Measurements from ENCODE around the gene FRYL.
A peak's percentile ranks its signal among the peaks of the same experiment; 100 is the strongest.
"Not testable (repeated sequence)": the region's sequence is repeated elsewhere in the genome, so short reads cannot be mapped to it uniquely, and the experiment has no call there.

The FRYL gene

GRCh38 chr4:48779998-48780864 is at the start of gene FRYL:
FRYL (minus strand) TSS chr4:48780279; CDS start chr4:48634410, 145,869 bp downstream.
- peak; percentile 88 for DNase-seq (ENCODE audit: low spot score)

GRCh38 chr4:48827622-48828021 is 47.5 kb upstream of the FRYL start:
- DNase-seq (ENCODE audit: low spot score): no peak

GRCh38 chr4:48821431-48821830 is 41.4 kb upstream of the FRYL start:
- not testable (repeated sequence) for DNase-seq (ENCODE audit: low spot score)

GRCh38 chr4:48816971-48817370 is 36.9 kb upstream of the FRYL start:
- DNase-seq (ENCODE audit: low spot score): no peak

- not testable (repeated sequence) for DNase-seq (ENCODE audit: low spot score)
Observed at GRCh38 chr4:48816297-48816696, 36.2 kb upstream of the FRYL start.

GRCh38 chr4:48815483-48815882 is 35.4 kb upstream of the FRYL start:
- DNase-seq (ENCODE audit: low spot score): no peak

GRCh38 chr4:48813964-48814363 is 33.9 kb upstream of the FRYL start:
- no peak for DNase-seq (ENCODE audit: low spot score)

- DNase-seq (ENCODE audit: low spot score): no peak
Observed at GRCh38 chr4:48812866-48813265, 32.8 kb upstream of the FRYL start.

- DNase-seq (ENCODE audit: low spot score): no peak
Observed at GRCh38 chr4:48804584-48805301, 24.7 kb upstream of the FRYL start.

GRCh38 chr4:48801016-48801715 is 21.1 kb upstream of the FRYL start:
- no peak for DNase-seq (ENCODE audit: low spot score)

GRCh38 chr4:48800155-48800554 is 20.1 kb upstream of the FRYL start:
- DNase-seq (ENCODE audit: low spot score): not testable (repeated sequence)

GRCh38 chr4:48799157-48799556 is 19.1 kb upstream of the FRYL start:
- no peak for DNase-seq (ENCODE audit: low spot score)

GRCh38 chr4:48798117-48798516 is 18.0 kb upstream of the FRYL start:
- no peak for DNase-seq (ENCODE audit: low spot score)

GRCh38 chr4:48796927-48797679 is 17.0 kb upstream of the FRYL start:
- no peak for DNase-seq (ENCODE audit: low spot score)

- DNase-seq (ENCODE audit: low spot score): no peak
Observed at GRCh38 chr4:48796191-48796926, 16.3 kb upstream of the FRYL start.

- DNase-seq (ENCODE audit: low spot score): no peak
Observed at GRCh38 chr4:48795108-48795507, 15.0 kb upstream of the FRYL start.

- DNase-seq (ENCODE audit: low spot score): no peak
Observed at GRCh38 chr4:48792348-48793006, 12.4 kb upstream of the FRYL start.

- DNase-seq (ENCODE audit: low spot score): no peak
Observed at GRCh38 chr4:48791313-48791712, 11.2 kb upstream of the FRYL start.

GRCh38 chr4:48790561-48790960 is 10.5 kb upstream of the FRYL start:
- DNase-seq (ENCODE audit: low spot score): no peak

GRCh38 chr4:48787056-48787455 is 7.0 kb upstream of the FRYL start:
- DNase-seq (ENCODE audit: low spot score): no peak

GRCh38 chr4:48786549-48786948 is 6.5 kb upstream of the FRYL start:
- DNase-seq (ENCODE audit: low spot score): no peak

Measured in COLO829 (cell line).